Activated T-cell treated with anti-CD3 and anti-CD28 coated beads, Interleukin-2, amount 50 U/mL, for 24 hours (primary cell): ENCODE measurements around the gene ACAD10.

Experiments used
- DNase-seq: peaks from one replicate; pipeline ENCODE4 v3.0.0-alpha.2; 2020
- H3K27ac Mint-ChIP-seq: 2 replicates; pipeline ENCODE4 v1.8.0; 2020; ENCODE audit warnings: mild to moderate bottlenecking, mixed read lengths
- H3K27me3 Mint-ChIP-seq: 2 replicates; pipeline ENCODE4 v1.8.0; 2020; ENCODE audit warnings: mixed read lengths
- H3K36me3 Mint-ChIP-seq: 2 replicates; pipeline ENCODE4 v1.8.0; 2020; ENCODE audit warnings: low read depth, mixed read lengths
- H3K4me1 Mint-ChIP-seq: 2 replicates; pipeline ENCODE4 v1.8.0; 2020; ENCODE audit warnings: low read depth, mixed read lengths
- H3K4me3 Mint-ChIP-seq: 2 replicates; pipeline ENCODE4 v1.8.0; 2020; ENCODE audit warnings: mild to moderate bottlenecking, moderate library complexity, mixed read lengths
- H3K9me3 Mint-ChIP-seq: 2 replicates; pipeline ENCODE4 v1.8.0; 2020; ENCODE audit warnings: mixed read lengths

Gene ACAD10

GRCh38 chr12:111768159-111768895 lies 82.5 kb downstream of the ACAD10 start:
- DNase-seq = peak; percentile 35
- H3K36me3 Mint-ChIP-seq = no peaks in the 10 kb centered on the region
- H3K4me1 Mint-ChIP-seq = peaks cover 18% of the 10 kb centered on the region
- no peak overlapping the region for H3K27ac Mint-ChIP-seq
- peaks cover 41% of the 10 kb centered on the region for H3K27me3 Mint-ChIP-seq
- no peaks in the 10 kb centered on the region for H3K9me3 Mint-ChIP-seq
- H3K4me3 Mint-ChIP-seq = no peak overlapping the region

GRCh38 chr12:111769599-111769998 lies 83.7 kb downstream of the ACAD10 start:
- no peak for DNase-seq
- no peak overlapping the region for H3K27ac Mint-ChIP-seq
- peaks cover 18% of the 10 kb centered on the region for H3K4me1 Mint-ChIP-seq
- H3K27me3 Mint-ChIP-seq = peaks cover 30% of the 10 kb centered on the region
- no peaks in the 10 kb centered on the region for H3K9me3 Mint-ChIP-seq
- no peak overlapping the region for H3K4me3 Mint-ChIP-seq
- no peaks in the 10 kb centered on the region for H3K36me3 Mint-ChIP-seq

- Mint-ChIP-seq H3K27me3 (peaks cover 9% of the 10 kb centered on the region), H3K4me1 (peaks cover 4% of the 10 kb centered on the region), H3K36me3 (no peaks in the 10 kb centered on the region), H3K9me3 (no peaks in the 10 kb centered on the region), H3K27ac (no peak overlapping the region), H3K4me3 (no peak overlapping the region)
- no peak for DNase-seq
Observed at GRCh38 chr12:111773801-111774551, 88.1 kb downstream of the ACAD10 start.

GRCh38 chr12:111775205-111776193 lies 89.6 kb downstream of the ACAD10 start:
- H3K27ac Mint-ChIP-seq = no peak overlapping the region
- no peaks in the 10 kb centered on the region for H3K36me3 Mint-ChIP-seq
- DNase-seq = no peak
- H3K27me3 Mint-ChIP-seq = peaks cover 9% of the 10 kb centered on the region
- H3K4me3 Mint-ChIP-seq = no peak overlapping the region
- peaks cover 4% of the 10 kb centered on the region for H3K4me1 Mint-ChIP-seq
- no peaks in the 10 kb centered on the region for H3K9me3 Mint-ChIP-seq

DNA sequence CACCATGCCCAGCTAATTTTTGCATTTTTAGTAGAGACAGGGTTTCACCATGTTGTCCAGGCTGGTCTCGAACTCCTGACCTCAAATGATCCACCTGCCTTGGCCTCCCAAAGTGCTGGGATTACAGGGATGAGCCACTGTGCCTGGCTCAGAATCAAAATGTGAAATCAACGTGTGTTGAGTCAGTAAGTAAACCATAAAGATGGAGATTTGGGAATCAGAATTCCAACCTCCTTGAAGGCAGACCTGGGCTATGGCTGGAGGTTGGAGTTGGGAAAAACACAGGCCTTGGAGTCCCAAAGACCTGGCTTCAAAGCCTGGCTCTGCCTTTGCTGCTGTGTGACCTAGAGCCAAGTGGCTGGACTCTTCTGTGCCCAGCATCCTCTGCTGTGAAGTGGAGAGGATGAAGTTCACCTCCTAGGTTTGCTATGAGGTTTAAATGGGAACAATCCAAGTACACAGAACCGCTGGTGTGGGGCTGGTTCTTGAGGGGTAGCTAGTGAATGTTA lies 91.0 kb downstream of the ACAD10 start:
- H3K36me3 Mint-ChIP-seq = no peaks in the 10 kb centered on the region
- no peaks in the 10 kb centered on the region for H3K9me3 Mint-ChIP-seq
- no peak overlapping the region for H3K27ac Mint-ChIP-seq
- H3K4me3 Mint-ChIP-seq = no peak overlapping the region
- peaks cover 4% of the 10 kb centered on the region for H3K4me1 Mint-ChIP-seq
- peaks cover 9% of the 10 kb centered on the region for H3K27me3 Mint-ChIP-seq
- no peak for DNase-seq

DNA sequence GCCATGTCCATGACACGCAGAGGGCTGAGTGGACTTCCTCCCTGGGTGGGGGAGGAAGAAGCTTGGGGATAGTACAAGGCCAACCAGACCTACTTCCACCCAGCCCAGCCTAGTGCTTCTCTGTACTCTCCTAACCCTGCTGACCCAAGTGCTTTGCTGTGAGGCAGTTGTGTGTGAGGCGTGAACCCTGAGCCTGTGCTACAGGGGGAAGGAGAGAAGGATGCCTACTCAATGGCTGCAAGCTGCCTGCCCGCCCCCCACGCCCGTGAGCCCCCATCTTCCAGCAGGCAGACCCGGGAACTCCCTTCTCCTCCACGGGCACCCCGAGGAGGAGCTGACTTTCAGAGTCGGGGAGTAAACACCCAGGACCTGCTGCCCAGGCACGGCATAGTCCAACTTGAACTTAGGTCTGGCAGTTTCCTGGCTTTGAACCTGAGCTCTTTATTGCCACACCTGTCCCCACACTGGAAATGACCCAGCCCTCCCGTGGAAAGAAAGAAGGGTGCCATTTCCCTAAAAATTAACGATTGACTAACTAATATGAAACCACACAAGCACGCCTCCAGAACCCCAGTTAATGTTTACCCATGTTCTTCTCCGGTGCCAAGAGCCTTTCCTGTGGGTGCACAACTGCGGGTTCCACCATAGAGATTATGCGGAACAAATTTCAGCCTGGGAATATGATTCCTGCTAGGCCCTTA lies 91.6 kb downstream of the ACAD10 start:
- no peak for DNase-seq
- H3K36me3 Mint-ChIP-seq = no peaks in the 10 kb centered on the region
- H3K27me3 Mint-ChIP-seq = peaks cover 9% of the 10 kb centered on the region
- no peak overlapping the region for H3K4me3 Mint-ChIP-seq
- no peaks in the 10 kb centered on the region for H3K9me3 Mint-ChIP-seq
- peaks cover 4% of the 10 kb centered on the region for H3K4me1 Mint-ChIP-seq
- no peak overlapping the region for H3K27ac Mint-ChIP-seq

DNA sequence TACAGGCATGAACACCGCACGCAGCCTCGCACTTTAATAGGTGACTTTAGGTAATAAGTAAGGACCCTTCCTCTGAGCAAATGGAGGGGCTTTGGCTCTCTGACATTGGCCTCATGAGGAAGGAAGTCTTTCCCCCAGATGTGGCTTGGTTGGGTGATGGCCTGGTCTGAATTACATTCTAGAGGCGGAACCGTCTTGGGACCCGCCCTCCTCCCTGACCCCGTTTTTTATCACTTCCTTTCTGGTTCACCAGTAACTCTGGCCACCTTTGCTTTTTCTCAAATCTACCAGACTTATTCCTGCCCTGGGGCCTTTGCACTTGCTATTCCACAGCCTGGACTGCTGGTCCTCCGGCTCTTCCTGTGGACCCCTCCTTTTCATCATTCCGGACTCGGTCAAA lies 94.3 kb downstream of the ACAD10 start:
- Mint-ChIP-seq H3K4me3 (no peak overlapping the region), H3K9me3 (no peaks in the 10 kb centered on the region), H3K36me3 (no peaks in the 10 kb centered on the region), H3K4me1 (peaks cover 4% of the 10 kb centered on the region), H3K27ac (no peak overlapping the region), H3K27me3 (peaks cover 2% of the 10 kb centered on the region)
- no peak for DNase-seq

DNA sequence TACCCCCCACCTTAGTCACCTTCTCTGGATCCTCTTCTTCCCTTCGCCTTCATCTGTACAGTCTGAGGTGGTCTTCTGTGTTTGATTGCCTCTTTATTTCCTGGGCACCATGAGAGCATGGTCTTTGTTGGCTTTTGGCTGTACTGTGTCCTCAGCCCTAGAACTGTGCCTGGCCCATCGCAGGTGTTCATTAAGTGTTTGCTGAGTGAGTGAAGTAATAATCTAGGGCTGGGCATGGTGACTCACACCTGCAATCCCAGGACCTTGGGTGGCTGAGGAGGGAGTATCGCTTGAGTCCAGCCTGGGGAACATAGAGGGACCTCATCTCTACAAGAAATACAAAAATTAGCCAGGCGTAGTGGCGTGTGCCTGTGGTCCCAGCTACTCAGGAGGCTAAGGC lies 94.8 kb downstream of the ACAD10 start:
- H3K4me1 Mint-ChIP-seq = peaks cover 3% of the 10 kb centered on the region
- H3K27ac Mint-ChIP-seq = no peak overlapping the region
- H3K36me3 Mint-ChIP-seq = no peaks in the 10 kb centered on the region
- no peak for DNase-seq
- no peaks in the 10 kb centered on the region for H3K9me3 Mint-ChIP-seq
- H3K4me3 Mint-ChIP-seq = no peak overlapping the region
- H3K27me3 Mint-ChIP-seq = no peaks in the 10 kb centered on the region

GRCh38 chr12:111781085-111781658 lies 95.3 kb downstream of the ACAD10 start:
- Mint-ChIP-seq H3K4me1 (no peaks in the 10 kb centered on the region), H3K27ac (no peak overlapping the region), H3K36me3 (no peaks in the 10 kb centered on the region), H3K27me3 (no peaks in the 10 kb centered on the region), H3K4me3 (no peak overlapping the region), H3K9me3 (no peaks in the 10 kb centered on the region)
- no peak for DNase-seq

GRCh38 chr12:111783046-111783445 lies 97.2 kb downstream of the ACAD10 start:
- no peak for DNase-seq
- Mint-ChIP-seq H3K27me3 (no peaks in the 10 kb centered on the region), H3K4me3 (no peak overlapping the region), H3K27ac (no peak overlapping the region), H3K9me3 (no peaks in the 10 kb centered on the region), H3K4me1 (no peaks in the 10 kb centered on the region), H3K36me3 (no peaks in the 10 kb centered on the region)

DNA sequence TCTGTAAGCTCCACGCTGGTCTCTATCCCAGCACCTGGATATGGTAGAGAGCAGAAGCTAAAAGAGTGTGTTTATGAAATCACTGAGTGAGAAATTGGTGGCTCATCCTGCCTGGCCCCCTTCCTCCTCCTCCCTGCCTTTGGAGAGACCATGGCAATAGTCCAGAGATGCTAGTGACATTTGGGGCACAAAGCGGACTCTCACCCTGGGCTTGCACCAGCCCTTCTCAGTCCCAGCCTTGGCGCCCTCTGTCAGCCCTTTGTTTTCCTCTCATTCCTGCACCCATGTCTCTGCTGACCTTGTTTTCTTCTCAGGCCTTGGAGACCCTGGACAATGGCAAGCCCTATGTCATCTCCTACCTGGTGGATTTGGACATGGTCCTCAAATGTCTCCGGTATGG lies 99.1 kb downstream of the ACAD10 start:
- H3K36me3 Mint-ChIP-seq = no peaks in the 10 kb centered on the region

DNA sequence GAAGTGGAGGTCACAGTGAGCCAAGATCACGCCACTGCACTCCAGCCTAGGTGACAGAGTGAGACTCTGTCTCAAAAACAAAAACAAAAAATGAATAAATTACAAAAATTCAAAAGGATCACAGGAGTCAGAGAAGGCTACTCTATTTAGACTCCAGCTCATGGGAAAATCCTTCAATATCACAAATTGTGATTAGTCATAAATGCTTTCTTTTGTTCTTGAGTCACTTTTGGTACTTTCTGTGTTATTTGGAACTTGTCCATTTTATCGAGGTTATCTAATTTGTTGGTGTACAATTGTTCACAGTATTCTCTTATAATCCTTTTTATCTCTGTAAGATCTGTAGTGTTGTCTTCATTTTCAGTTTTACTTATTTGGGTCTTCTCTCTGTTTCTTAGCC lies 99.8 kb downstream of the ACAD10 start:
- Mint-ChIP-seq H3K4me3 (no peak overlapping the region), H3K9me3 (no peaks in the 10 kb centered on the region), H3K27me3 (no peaks in the 10 kb centered on the region), H3K4me1 (no peaks in the 10 kb centered on the region), H3K27ac (no peak overlapping the region), H3K36me3 (no peaks in the 10 kb centered on the region)
- DNase-seq = no peak

More for the DNA sequence above, 99.1 kb downstream of the ACAD10 start:
- H3K4me3 Mint-ChIP-seq = no peak overlapping the region
- H3K9me3 Mint-ChIP-seq = no peaks in the 10 kb centered on the region
- H3K27ac Mint-ChIP-seq = no peak overlapping the region
- H3K27me3 Mint-ChIP-seq = no peaks in the 10 kb centered on the region
- DNase-seq = no peak
- H3K4me1 Mint-ChIP-seq = no peaks in the 10 kb centered on the region

DNA sequence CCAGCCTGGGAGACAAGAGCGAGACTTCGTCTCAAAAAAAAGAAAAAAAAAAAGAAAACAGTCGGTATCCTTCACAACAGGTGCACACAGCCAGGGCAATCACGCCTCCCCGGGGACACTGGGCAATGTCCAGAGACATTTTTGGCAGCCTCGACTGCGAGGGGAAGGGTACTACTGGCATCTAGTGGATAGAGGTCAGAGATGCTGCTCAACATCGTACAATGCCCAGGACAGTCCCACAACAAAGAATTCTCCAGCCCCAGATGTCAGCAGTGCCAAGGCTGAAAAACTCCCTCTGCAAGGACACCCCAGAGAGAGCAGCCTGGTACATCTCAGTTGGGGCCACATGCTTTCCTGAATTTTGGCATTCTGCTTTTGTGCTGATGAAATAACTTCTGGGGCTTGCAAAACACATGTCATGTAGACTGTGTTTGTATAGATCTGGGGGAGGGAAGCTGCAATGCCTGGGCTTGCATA lies 102.4 kb downstream of the ACAD10 start:
- no peak for DNase-seq
- Mint-ChIP-seq H3K9me3 (no peaks in the 10 kb centered on the region), H3K4me3 (no peak overlapping the region), H3K27ac (no peak overlapping the region), H3K4me1 (no peaks in the 10 kb centered on the region), H3K36me3 (no peaks in the 10 kb centered on the region), H3K27me3 (no peaks in the 10 kb centered on the region)
